ENCODE data around the gene ART3. TPM values are rescaled to one million over a fixed set of nuclear protein-coding genes. Genes with fewer than 3 reads are reported as not detected.

ART3 gene
- total and polyA plus RNA-seq, 9 of the 15 experiments (the other 6 are each of a cell fraction or from before 2014, with no cell fraction given) = 0.69 to 1.4 (median 1.1) TPM; not detected in 1

DNA sequence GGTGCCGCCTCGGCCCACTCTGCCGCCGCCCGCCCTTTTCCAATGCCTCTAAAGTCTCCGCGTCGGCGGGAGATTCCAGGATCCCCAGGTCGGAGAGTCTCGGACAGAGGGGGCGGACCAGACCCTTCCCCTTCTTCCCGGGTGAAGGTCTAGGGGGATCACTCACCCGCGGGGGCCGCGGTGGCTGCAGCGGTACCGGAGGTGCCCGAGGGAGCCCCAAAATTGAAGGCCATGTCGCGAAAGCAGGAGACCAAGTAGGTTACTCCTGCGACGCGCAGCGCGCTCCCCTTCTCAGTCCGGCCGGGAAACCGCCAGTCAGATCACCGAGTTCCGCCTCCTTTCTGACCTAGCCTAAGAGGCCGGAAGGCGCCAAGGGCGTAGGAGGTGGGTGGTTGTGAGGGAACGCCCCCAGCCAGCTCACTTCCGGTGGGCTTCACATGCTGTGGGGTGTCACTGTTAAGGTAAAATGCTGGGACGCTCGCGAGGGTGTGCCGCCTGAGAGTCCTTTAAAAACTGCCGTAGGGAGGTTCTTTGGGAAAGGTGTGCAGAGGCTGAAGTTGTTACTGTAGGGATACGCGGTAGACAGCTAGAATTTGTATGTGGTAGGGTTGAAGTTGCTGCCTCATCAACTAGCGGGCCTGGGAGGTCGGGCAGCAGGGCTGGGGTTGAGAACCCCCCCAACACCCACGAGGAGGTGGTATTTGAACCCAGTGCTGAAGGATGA, 73.8 kb downstream of the ART3 start, which contains the start of gene NUP54 (continued):
- TF ChIP-seq, protein P1, sequence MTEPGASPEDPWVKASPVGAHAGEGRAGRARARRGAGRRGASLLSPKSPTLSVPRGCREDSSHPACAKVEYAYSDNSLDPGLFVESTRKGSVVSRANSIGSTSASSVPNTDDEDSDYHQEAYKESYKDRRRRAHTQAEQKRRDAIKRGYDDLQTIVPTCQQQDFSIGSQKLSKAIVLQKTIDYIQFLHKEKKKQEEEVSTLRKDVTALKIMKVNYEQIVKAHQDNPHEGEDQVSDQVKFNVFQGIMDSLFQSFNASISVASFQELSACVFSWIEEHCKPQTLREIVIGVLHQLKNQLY (CRISPR knock-in tag; conservative IDR thresholded peaks at IDR 0.05) = no peak
- TF ChIP-seq, protein P2, sequence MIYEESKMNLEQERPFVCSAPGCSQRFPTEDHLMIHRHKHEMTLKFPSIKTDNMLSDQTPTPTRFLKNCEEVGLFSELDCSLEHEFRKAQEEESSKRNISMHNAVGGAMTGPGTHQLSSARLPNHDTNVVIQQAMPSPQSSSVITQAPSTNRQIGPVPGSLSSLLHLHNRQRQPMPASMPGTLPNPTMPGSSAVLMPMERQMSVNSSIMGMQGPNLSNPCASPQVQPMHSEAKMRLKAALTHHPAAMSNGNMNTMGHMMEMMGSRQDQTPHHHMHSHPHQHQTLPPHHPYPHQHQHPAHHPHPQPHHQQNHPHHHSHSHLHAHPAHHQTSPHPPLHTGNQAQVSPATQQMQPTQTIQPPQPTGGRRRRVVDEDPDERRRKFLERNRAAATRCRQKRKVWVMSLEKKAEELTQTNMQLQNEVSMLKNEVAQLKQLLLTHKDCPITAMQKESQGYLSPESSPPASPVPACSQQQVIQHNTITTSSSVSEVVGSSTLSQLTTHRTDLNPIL (CRISPR knock-in tag; IDR thresholded peaks at IDR 0.05) = no peak
- TF ChIP-seq BDP1 (IDR thresholded peaks at IDR 0.05; ENCODE audit: insufficient read depth, insufficient read length) (no peak), SMAD4 (CRISPR knock-in tag; conservative IDR thresholded peaks at IDR 0.05) (peak; percentile 81), GTF2E2 (tag; IDR thresholded peaks at IDR 0.05) (peak; percentile 91), KAT7 (CRISPR knock-in tag; IDR thresholded peaks at IDR 0.05; ENCODE audit: borderline replicate concordance) (peak; percentile 97), MYNN (IDR thresholded peaks at IDR 0.05) (peak; percentile 66; the same call in 1 of the 2 replicates), MYNN (CRISPR knock-in tag; IDR thresholded peaks at IDR 0.05) (no peak), NR2C2 (CRISPR knock-in tag; IDR thresholded peaks at IDR 0.05) (peak; percentile 73), NR2C2 (tag; IDR thresholded peaks at IDR 0.05) (peak; percentile 80), NEUROD1 (IDR thresholded peaks at IDR 0.05; ENCODE audit: borderline replicate concordance, low read depth, low read length, partially characterized antibody) (peak; percentile 89), ZNF644 (tag; IDR thresholded peaks at IDR 0.05; ENCODE audit: low read depth) (no peak)
- TF ChIP-seq, protein P3, sequence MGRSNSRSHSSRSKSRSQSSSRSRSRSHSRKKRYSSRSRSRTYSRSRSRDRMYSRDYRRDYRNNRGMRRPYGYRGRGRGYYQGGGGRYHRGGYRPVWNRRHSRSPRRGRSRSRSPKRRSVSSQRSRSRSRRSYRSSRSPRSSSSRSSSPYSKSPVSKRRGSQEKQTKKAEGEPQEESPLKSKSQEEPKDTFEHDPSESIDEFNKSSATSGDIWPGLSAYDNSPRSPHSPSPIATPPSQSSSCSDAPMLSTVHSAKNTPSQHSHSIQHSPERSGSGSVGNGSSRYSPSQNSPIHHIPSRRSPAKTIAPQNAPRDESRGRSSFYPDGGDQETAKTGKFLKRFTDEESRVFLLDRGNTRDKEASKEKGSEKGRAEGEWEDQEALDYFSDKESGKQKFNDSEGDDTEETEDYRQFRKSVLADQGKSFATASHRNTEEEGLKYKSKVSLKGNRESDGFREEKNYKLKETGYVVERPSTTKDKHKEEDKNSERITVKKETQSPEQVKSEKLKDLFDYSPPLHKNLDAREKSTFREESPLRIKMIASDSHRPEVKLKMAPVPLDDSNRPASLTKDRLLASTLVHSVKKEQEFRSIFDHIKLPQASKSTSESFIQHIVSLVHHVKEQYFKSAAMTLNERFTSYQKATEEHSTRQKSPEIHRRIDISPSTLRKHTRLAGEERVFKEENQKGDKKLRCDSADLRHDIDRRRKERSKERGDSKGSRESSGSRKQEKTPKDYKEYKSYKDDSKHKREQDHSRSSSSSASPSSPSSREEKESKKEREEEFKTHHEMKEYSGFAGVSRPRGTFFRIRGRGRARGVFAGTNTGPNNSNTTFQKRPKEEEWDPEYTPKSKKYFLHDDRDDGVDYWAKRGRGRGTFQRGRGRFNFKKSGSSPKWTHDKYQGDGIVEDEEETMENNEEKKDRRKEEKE (IDR thresholded peaks at IDR 0.05; ENCODE audit: borderline replicate concordance in 1 of 2, control insufficient read depth in 1 of 2, low read depth in 2 of 2, low read length in 1 of 2) = peak in 1 of 2 experiments; percentile 97; a peak in 2 of 4 replicates
- TF ChIP-seq, protein P4, sequence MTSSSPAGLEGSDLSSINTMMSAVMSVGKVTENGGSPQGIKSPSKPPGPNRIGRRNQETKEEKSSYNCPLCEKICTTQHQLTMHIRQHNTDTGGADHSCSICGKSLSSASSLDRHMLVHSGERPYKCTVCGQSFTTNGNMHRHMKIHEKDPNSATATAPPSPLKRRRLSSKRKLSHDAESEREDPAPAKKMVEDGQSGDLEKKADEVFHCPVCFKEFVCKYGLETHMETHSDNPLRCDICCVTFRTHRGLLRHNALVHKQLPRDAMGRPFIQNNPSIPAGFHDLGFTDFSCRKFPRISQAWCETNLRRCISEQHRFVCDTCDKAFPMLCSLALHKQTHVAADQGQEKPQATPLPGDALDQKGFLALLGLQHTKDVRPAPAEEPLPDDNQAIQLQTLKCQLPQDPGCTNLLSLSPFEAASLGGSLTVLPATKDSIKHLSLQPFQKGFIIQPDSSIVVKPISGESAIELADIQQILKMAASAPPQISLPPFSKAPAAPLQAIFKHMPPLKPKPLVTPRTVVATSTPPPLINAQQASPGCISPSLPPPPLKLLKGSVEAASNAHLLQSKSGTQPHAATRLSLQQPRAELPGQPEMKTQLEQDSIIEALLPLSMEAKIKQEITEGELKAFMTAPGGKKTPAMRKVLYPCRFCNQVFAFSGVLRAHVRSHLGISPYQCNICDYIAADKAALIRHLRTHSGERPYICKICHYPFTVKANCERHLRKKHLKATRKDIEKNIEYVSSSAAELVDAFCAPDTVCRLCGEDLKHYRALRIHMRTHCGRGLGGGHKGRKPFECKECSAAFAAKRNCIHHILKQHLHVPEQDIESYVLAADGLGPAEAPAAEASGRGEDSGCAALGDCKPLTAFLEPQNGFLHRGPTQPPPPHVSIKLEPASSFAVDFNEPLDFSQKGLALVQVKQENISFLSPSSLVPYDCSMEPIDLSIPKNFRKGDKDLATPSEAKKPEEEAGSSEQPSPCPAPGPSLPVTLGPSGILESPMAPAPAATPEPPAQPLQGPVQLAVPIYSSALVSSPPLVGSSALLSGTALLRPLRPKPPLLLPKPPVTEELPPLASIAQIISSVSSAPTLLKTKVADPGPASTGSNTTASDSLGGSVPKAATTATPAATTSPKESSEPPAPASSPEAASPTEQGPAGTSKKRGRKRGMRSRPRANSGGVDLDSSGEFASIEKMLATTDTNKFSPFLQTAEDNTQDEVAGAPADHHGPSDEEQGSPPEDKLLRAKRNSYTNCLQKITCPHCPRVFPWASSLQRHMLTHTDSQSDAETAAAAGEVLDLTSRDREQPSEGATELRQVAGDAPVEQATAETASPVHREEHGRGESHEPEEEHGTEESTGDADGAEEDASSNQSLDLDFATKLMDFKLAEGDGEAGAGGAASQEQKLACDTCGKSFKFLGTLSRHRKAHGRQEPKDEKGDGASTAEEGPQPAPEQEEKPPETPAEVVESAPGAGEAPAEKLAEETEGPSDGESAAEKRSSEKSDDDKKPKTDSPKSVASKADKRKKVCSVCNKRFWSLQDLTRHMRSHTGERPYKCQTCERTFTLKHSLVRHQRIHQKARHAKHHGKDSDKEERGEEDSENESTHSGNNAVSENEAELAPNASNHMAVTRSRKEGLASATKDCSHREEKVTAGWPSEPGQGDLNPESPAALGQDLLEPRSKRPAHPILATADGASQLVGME (CRISPR knock-in tag; IDR thresholded peaks at IDR 0.05) = 0 out of 2 replicates have a peak, but pooled peaks have one; percentile 31
